A549 (cell line): Measurements from ENCODE around the gene GNPDA1. TPM values are rescaled to one million over a fixed set of nuclear protein-coding genes. Genes with fewer than 3 reads are reported as not detected.
"Not testable (repeated sequence)": the region's sequence is repeated elsewhere in the genome, so short reads cannot be mapped to it uniquely, and the experiment has no call there.

Experiments used
- ATAC-seq, 2 experiments: fragments of 200-7000 bp in 1 of 2; fragments of >200 bp in 1 of 2; cut with Nextera tagmentation in 1 of 2; cut with Tn5 transposase in 1 of 2; 3 replicates each; pipeline versions ENCODE4 v1.8.0 to v1.9.1; 2018 to 2020; ENCODE audit warnings: mild to moderate bottlenecking in 1 of 2, moderate library complexity in 1 of 2
- CTCF ChIA-PET: fragments of 300-600 bp; sonication (Branson Sonifier 250); formaldehyde crosslinking; extraction: SDS; loops from one replicate; lab custom pipeline; 2021; ENCODE audit warnings: antibody characterized with exemption, inconsistent platforms; lab: Yijun Ruan, JAX
- POLR2A ChIA-PET: fragments of 350-600 bp; formaldehyde crosslinking; extraction: SDS; loops from one replicate; lab custom pipeline; 2021; ENCODE audit warnings: antibody characterized with exemption, inconsistent platforms; lab: Yijun Ruan, JAX
- DNase-seq, 2 experiments: peaks; one replicate each; pipeline versions ENCODE4 v3.0.0 to v3.0.0-alpha.2; 2011 to 2016; ENCODE audit warnings: low read depth in 1 of 2, low spot score in 1 of 2
- FAIRE-seq: peaks from 2 replicates; lab custom pipeline; 2011; peaks lifted over from hg19 to GRCh38; lab: Jason Lieb, UNC
- H3K27ac ChIP-seq, 2 experiments: fragments of >200 bp; sonication (Bioruptor Twin); formaldehyde crosslinking; 3 replicates each; pipeline ENCODE4 v1.5.1; 2016 to 2017
- H3K4me1 ChIP-seq: fragments of >200 bp; sonication (Bioruptor Twin); formaldehyde crosslinking; 3 replicates; pipeline ENCODE4 v1.6.1; 2016
- H3K4me2 ChIP-seq: fragments of >200 bp; sonication (Bioruptor Twin); formaldehyde crosslinking; 3 replicates; pipeline ENCODE4 v1.6.1; 2016
- H3K4me3 ChIP-seq: fragments of >200 bp; sonication (Bioruptor Twin); formaldehyde crosslinking; 3 replicates; pipeline ENCODE4 v1.5.1; 2016
- H3K9me3 ChIP-seq: fragments of >200 bp; sonication (Bioruptor Twin); formaldehyde crosslinking; 3 replicates; pipeline ENCODE4 v1.6.1; 2016
- BCL3 ChIP-seq: fragments of >200 bp; sonication (Bioruptor Twin); formaldehyde crosslinking; IDR thresholded peaks from 3 replicates; pipeline ENCODE4 v1.6.1; 2016
- BHLHE40 ChIP-seq: IDR thresholded peaks from 2 replicates; pipeline ENCODE4 v1.6.1; 2012; ENCODE audit warnings: low read depth, low read length, inconsistent platforms
- CBX8 ChIP-seq: fragments of 200-600 bp; sonication (generic); IDR thresholded peaks from 2 replicates; pipeline ENCODE4 v1.6.1; 2016
- CHD2 ChIP-seq: fragments of 150-350 bp; IDR thresholded peaks from 2 replicates; pipeline ENCODE4 v1.6.1; 2014; ENCODE audit warnings: low read length; ENCODE audit not compliant: partially characterized antibody
- FOSB ChIP-seq: fragments of 250-450 bp; sonication (Bioruptor Pico); IDR thresholded peaks from 2 replicates; pipeline ENCODE4 v1.5.0; 2020; ENCODE audit warnings: mild to moderate bottlenecking, moderate library complexity
- HES2 ChIP-seq: fragments of >200 bp; sonication (Bioruptor Twin); formaldehyde crosslinking; IDR thresholded peaks from 2 replicates; pipeline ENCODE4 v1.6.1; 2016
- HMGXB4 ChIP-seq: fragments of 250-450 bp; sonication (Bioruptor Pico); IDR thresholded peaks from 2 replicates; pipeline ENCODE4 v1.5.0; 2021; ENCODE audit warnings: mild to moderate bottlenecking, moderate library complexity, borderline replicate concordance
- HOXA7 ChIP-seq: fragments of 250-450 bp; sonication (Bioruptor Pico); IDR thresholded peaks from 2 replicates; pipeline ENCODE4 v1.5.0; 2020; ENCODE audit warnings: mild to moderate bottlenecking, moderate library complexity
- HOXB5 ChIP-seq: fragments of 250-450 bp; sonication (Bioruptor Pico); IDR thresholded peaks from 2 replicates; pipeline ENCODE4 v1.5.0; 2020; ENCODE audit warnings: mild to moderate bottlenecking, moderate library complexity
- KDM1A ChIP-seq: fragments of 200-600 bp; sonication (generic); IDR thresholded peaks from 2 replicates; pipeline ENCODE4 v1.6.1; 2016; ENCODE audit warnings: low read depth, mild to moderate bottlenecking
- MAX ChIP-seq: IDR thresholded peaks from 2 replicates; pipeline ENCODE4 v1.6.1; 2012
- MYC ChIP-seq: IDR thresholded peaks from 2 replicates; pipeline ENCODE4 v1.6.1; 2012; ENCODE audit warnings: mild to moderate bottlenecking, inconsistent platforms, low read length, improper control_type of control experiment, borderline replicate concordance
- NR3C1 ChIP-seq: fragments of >200 bp; sonication (Bioruptor Twin); formaldehyde crosslinking; IDR thresholded peaks from 3 replicates; pipeline ENCODE4 v1.6.1; 2017
- PBX3 ChIP-seq: IDR thresholded peaks from 2 replicates; pipeline ENCODE4 v1.6.1; 2012
- PHF8 ChIP-seq: fragments of 200-600 bp; sonication (generic); IDR thresholded peaks from 2 replicates; pipeline ENCODE4 v1.6.1; 2016; ENCODE audit warnings: low read depth, mild to moderate bottlenecking, antibody characterized with exemption, moderate library complexity, borderline replicate concordance
- POLR2A ChIP-seq: IDR thresholded peaks from 2 replicates; pipeline ENCODE4 v1.6.1; 2012; ENCODE audit warnings: mild to moderate bottlenecking, low read length
- RARB ChIP-seq: fragments of 250-450 bp; sonication (Bioruptor Pico); IDR thresholded peaks from 2 replicates; pipeline ENCODE4 v1.8.0; 2021; ENCODE audit warnings: mild to moderate bottlenecking, moderate library complexity
- RFX5 ChIP-seq: fragments of 450-650 bp; IDR thresholded peaks from 2 replicates; pipeline ENCODE4 v1.7.1; 2014; ENCODE audit warnings: antibody characterized with exemption, mild to moderate bottlenecking, moderate library complexity
- SMC3 ChIP-seq: fragments of >200 bp; sonication (Bioruptor Twin); formaldehyde crosslinking; IDR thresholded peaks from 3 replicates; pipeline ENCODE4 v1.6.1; 2018; ENCODE audit warnings: inconsistent platforms
- TP53 ChIP-seq: fragments of 250-450 bp; sonication (Bioruptor Pico); IDR thresholded peaks from 2 replicates; pipeline ENCODE4 v1.5.0; 2021; ENCODE audit warnings: mild to moderate bottlenecking, moderate library complexity
- ZSCAN20 ChIP-seq: fragments of 250-450 bp; sonication (Bioruptor Pico); IDR thresholded peaks from 2 replicates; pipeline ENCODE4 v1.8.0; 2022; ENCODE audit warnings: mild to moderate bottlenecking, moderate library complexity
- WGBS: methylation state at CpG from one replicate; pipeline ENCODE4 v1.1.6; 2017; ENCODE audit errors: missing lambda C conversion rate; 5-methylcytosine and 5-hydroxymethylcytosine counted together
- polyA plus RNA-seq, 4 experiments: library from polyadenylated mRNA; depleted of rRNA in 3 of 4; stranded (reverse); fragments of >200 nt; fragmentation: RNase III in 1 of 4; extraction: RNeasy Plus Mini Kit Qiagen cat#74134 plus additional on column Dnase treatment in 1 of 4; gene quantifications; 2 replicates in 3 of 4; 3 replicates in 1 of 4; pipeline ENCODE4 v1.2.3, GENCODE V29; 2011 to 2017

Gene GNPDA1
- polyA plus RNA-seq, 2 of the 4 experiments (the other 2 are of a cell fraction) = 17.1 to 53.2 TPM

- ATAC-seq = no peak
- WGBS = 67% methylated on average over 1 of the region's 2 CpGs
- ChIA-PET CTCF (no interaction called here), POLR2A (no interaction called here)
- H3K4me1 ChIP-seq = no peaks in the 10 kb centered on the region
- H3K4me3 ChIP-seq = no peak overlapping the region
- H3K27ac ChIP-seq = no peak overlapping the region
- H3K9me3 ChIP-seq = no peaks in the 10 kb centered on the region
- no peak for FAIRE-seq
- TF ChIP-seq PBX3 (no peak), POLR2A (no peak), MAX (no peak), HOXB5 (CRISPR knock-in tag) (no peak), NR3C1 (no peak), TP53 (CRISPR knock-in tag) (no peak), KDM1A (no peak), RARB (no peak)
- no peak overlapping the region for H3K4me2 ChIP-seq
- DNase-seq = no peak
These were observed 25.9 kb upstream of the GNPDA1 start for GRCh38 chr5:142038735-142039134.

GRCh38 chr5:142037599-142037998, 24.8 kb upstream of the GNPDA1 start:
- POLR2A ChIA-PET, ATAC-seq, H3K9me3 ChIP-seq, CTCF ChIA-PET, H3K4me2 ChIP-seq, FAIRE-seq, DNase-seq, H3K4me3 ChIP-seq, H3K4me1 ChIP-seq, H3K27ac ChIP-seq: not testable (repeated sequence)
- WGBS = 53% methylated on average over 3 of the region's 3 CpGs

GRCh38 chr5:142036918-142037317, 24.1 kb upstream of the GNPDA1 start:
- POLR2A ChIA-PET = no interaction called here
- Histone ChIP-seq H3K4me3 (no peak overlapping the region), H3K4me2 (no peak overlapping the region), H3K27ac (no peak overlapping the region), H3K9me3 (no peaks in the 10 kb centered on the region), H3K4me1 (no peaks in the 10 kb centered on the region)
- 73% methylated on average over 13 of the region's 13 CpGs for WGBS
- DNase-seq = no peak
- TF ChIP-seq HOXA7 (CRISPR knock-in tag) (no peak), FOSB (CRISPR knock-in tag) (no peak), HES2 (no peak), HMGXB4 (no peak), PHF8 (no peak), CBX8 (no peak), RFX5 (no peak), RARB (no peak), MAX (no peak), BHLHE40 (no peak), CHD2 (no peak), SMC3 (no peak), NR3C1 (no peak), ZSCAN20 (no peak), POLR2A (no peak), BCL3 (no peak), MYC (no peak)
- CTCF ChIA-PET = no interaction called here
- no peak for ATAC-seq
- FAIRE-seq = no peak
